ENCODE data around the gene AOPEP.

The AOPEP gene

GRCh38 chr9:94993821-94994165 is 267.3 kb downstream of the AOPEP start:
- Histone ChIP-seq H3K4me3 (ENCODE audit: low read depth, low read length) (no peak overlapping the region), H3K9me3 (ENCODE audit: control insufficient read depth, insufficient read depth, low read depth, low read length) (no peaks in the 10 kb centered on the region), H3K27ac (ENCODE audit: extremely low read depth, low read depth, low read length) (no peak overlapping the region), H3K36me3 (ENCODE audit: control insufficient read depth in 2 of 2, insufficient read depth in 1 of 2, low read length in 2 of 2) (no peaks in the 10 kb centered on the region), H3K4me1 (ENCODE audit: control insufficient read depth, insufficient read depth, low read length) (peaks cover 4% of the 10 kb centered on the region; the same call in 1 of the 2 replicates)
- TF ChIP-seq ZNF600 (tag by site-specific recombination; IDR thresholded peaks at IDR 0.05) (no peak), ZNF335 (tag by site-specific recombination; conservative IDR thresholded peaks at IDR 0.05) (no peak), ZNF280C (tag by site-specific recombination; IDR thresholded peaks at IDR 0.05) (no peak)
- POLR2A ChIA-PET: no interaction called here
- CTCF ChIA-PET: no interaction called here

- Histone ChIP-seq H3K4me1 (ENCODE audit: control insufficient read depth, insufficient read depth, low read length) (peaks cover 4% of the 10 kb centered on the region; the same call in 1 of the 2 replicates), H3K36me3 (ENCODE audit: control insufficient read depth in 2 of 2, insufficient read depth in 1 of 2, low read length in 2 of 2) (no peaks in the 10 kb centered on the region), H3K4me3 (ENCODE audit: low read depth, low read length) (no peak overlapping the region), H3K9me3 (ENCODE audit: control insufficient read depth, insufficient read depth, low read depth, low read length) (no peaks in the 10 kb centered on the region), H3K27ac (ENCODE audit: extremely low read depth, low read depth, low read length) (no peak overlapping the region)
- ChIA-PET POLR2A (no interaction called here), CTCF (interaction anchor here (0.6 to 2.1 kb wide), 8 partner anchors 13 to 314 kb away, joined by 3 to 9 read pairs (median 4); no protein-coding TSS in a partner anchor)
- no peak for TF ChIP-seq BCL11B (tag by site-specific recombination; IDR thresholded peaks at IDR 0.05; ENCODE audit: low read depth)
- no peak for TF ChIP-seq PRDM2 (tag by site-specific recombination; IDR thresholded peaks at IDR 0.05; ENCODE audit: borderline replicate concordance)
- TF ChIP-seq ZBTB26 (tag by site-specific recombination; optimal IDR thresholded peaks at IDR 0.05): no peak
- TF ChIP-seq ZEB2 (tag by site-specific recombination; IDR thresholded peaks at IDR 0.05): no peak
- no peak for TF ChIP-seq ZSCAN4 (tag by site-specific recombination; IDR thresholded peaks at IDR 0.05)
- TF ChIP-seq ZNF26 (tag by site-specific recombination; IDR thresholded peaks at IDR 0.05): no peak
- no peak for TF ChIP-seq MYNN (tag by site-specific recombination; IDR thresholded peaks at IDR 0.05; ENCODE audit: borderline replicate concordance)
- no peak for TF ChIP-seq ZNF514 (tag by site-specific recombination; IDR thresholded peaks at IDR 0.05)
- no peak for TF ChIP-seq ZNF510 (tag by site-specific recombination; IDR thresholded peaks at IDR 0.05; ENCODE audit: insufficient replicate concordance)
- TF ChIP-seq SCRT1 (tag by site-specific recombination; IDR thresholded peaks at IDR 0.05; ENCODE audit: borderline replicate concordance): no peak
- TF ChIP-seq EGR2 (tag by site-specific recombination; IDR thresholded peaks at IDR 0.05; ENCODE audit: low read depth): no peak
- TF ChIP-seq ZNF132 (tag by site-specific recombination; IDR thresholded peaks at IDR 0.05; ENCODE audit: borderline replicate concordance): no peak
- no peak for TF ChIP-seq ZNF518A (tag by site-specific recombination; conservative IDR thresholded peaks at IDR 0.05; ENCODE audit: low read depth)
Measured at GRCh38 chr9:94995048-94995693, 268.7 kb downstream of the AOPEP start.

Measured in HEK293 (cell line).